MM.1S (cell line): ENCODE results near the gene RHOF.

Experiments used
- DNase-seq: peaks from one replicate; pipeline ENCODE4 v3.0.0-alpha.2; 2015
- H2AFZ ChIP-seq: fragments of 300-600 bp; sonication (generic); 2 replicates; pipeline ENCODE4 v1.6.0; 2016; ENCODE audit warnings: antibody characterized with exemption, low read length
- H3F3A ChIP-seq: fragments of 300-600 bp; sonication (generic); 2 replicates; pipeline ENCODE4 v1.6.1; 2016; ENCODE audit warnings: mild to moderate bottlenecking, antibody characterized with exemption, low read length, moderate library complexity, mixed read lengths; ENCODE audit not compliant: insufficient read depth
- H3K27ac ChIP-seq: fragments of 300-600 bp; sonication (generic); 2 replicates; pipeline ENCODE4 v1.5.1; 2016; ENCODE audit warnings: mild to moderate bottlenecking, low read length
- H3K27me3 ChIP-seq: fragments of 300-600 bp; sonication (generic); replicated peaks from 2 replicates; pipeline ENCODE4 v1.6.0; 2016; ENCODE audit warnings: low read length; ENCODE audit not compliant: insufficient read depth
- H3K36me3 ChIP-seq: fragments of 300-600 bp; sonication (generic); replicated peaks from 2 replicates; pipeline ENCODE4 v1.6.1; 2016; ENCODE audit warnings: mild to moderate bottlenecking, low read length, mixed read lengths; ENCODE audit not compliant: insufficient read depth
- H3K4me1 ChIP-seq: fragments of 300-600 bp; sonication (generic); 2 replicates; pipeline ENCODE4 v1.6.1; 2016; ENCODE audit warnings: low read length, mixed read lengths
- H3K4me2 ChIP-seq: fragments of 300-600 bp; sonication (generic); 2 replicates; pipeline ENCODE4 v1.6.0; 2016; ENCODE audit warnings: low read depth, low read length
- H3K4me3 ChIP-seq: fragments of 300-600 bp; sonication (generic); 2 replicates; pipeline ENCODE4 v1.5.1; 2016; ENCODE audit warnings: low read length, mixed read lengths
- H3K79me2 ChIP-seq: fragments of 300-600 bp; sonication (generic); 2 replicates; pipeline ENCODE4 v1.6.1; 2016; ENCODE audit warnings: mixed run types, low read length, mixed read lengths
- H3K9ac ChIP-seq: fragments of 300-600 bp; sonication (generic); 2 replicates; pipeline ENCODE4 v1.6.1; 2016; ENCODE audit warnings: low read length, mixed read lengths
- H3K9me2 ChIP-seq: fragments of 300-600 bp; sonication (generic); replicated peaks from 2 replicates; pipeline ENCODE4 v1.6.1; 2016; ENCODE audit warnings: mild to moderate bottlenecking, low read length, mixed read lengths; ENCODE audit not compliant: insufficient read depth
- H3K9me3 ChIP-seq: fragments of 300-600 bp; sonication (generic); replicated peaks from 2 replicates; pipeline ENCODE4 v1.6.1; 2016; ENCODE audit warnings: mild to moderate bottlenecking, low read length, mixed read lengths; ENCODE audit not compliant: insufficient read depth
- H4K20me1 ChIP-seq: fragments of 300-600 bp; sonication (generic); 2 replicates; pipeline ENCODE4 v1.6.1; 2016; ENCODE audit warnings: mild to moderate bottlenecking, low read length, moderate library complexity, mixed read lengths; ENCODE audit not compliant: insufficient read depth
- EZH2 ChIP-seq: fragments of 300-600 bp; sonication (generic); optimal IDR thresholded peaks from 2 replicates; pipeline ENCODE3; 2017; ENCODE audit warnings: low read depth, mild to moderate bottlenecking, antibody characterized with exemption, low read length, mixed read lengths
- EZH2phosphoT487 ChIP-seq: fragments of 300-600 bp; sonication (generic); IDR thresholded peaks from 2 replicates; pipeline ENCODE4 v1.6.1; 2018; ENCODE audit warnings: antibody characterized with exemption, low read length
- TF ChIP-seq, protein P1 (sequence below): fragments of 300-600 bp; sonication (generic); IDR thresholded peaks from 2 replicates; pipeline ENCODE4 v1.5.1; 2016; ENCODE audit warnings: antibody characterized with exemption, low read length, mixed read lengths

The RHOF gene

DNA sequence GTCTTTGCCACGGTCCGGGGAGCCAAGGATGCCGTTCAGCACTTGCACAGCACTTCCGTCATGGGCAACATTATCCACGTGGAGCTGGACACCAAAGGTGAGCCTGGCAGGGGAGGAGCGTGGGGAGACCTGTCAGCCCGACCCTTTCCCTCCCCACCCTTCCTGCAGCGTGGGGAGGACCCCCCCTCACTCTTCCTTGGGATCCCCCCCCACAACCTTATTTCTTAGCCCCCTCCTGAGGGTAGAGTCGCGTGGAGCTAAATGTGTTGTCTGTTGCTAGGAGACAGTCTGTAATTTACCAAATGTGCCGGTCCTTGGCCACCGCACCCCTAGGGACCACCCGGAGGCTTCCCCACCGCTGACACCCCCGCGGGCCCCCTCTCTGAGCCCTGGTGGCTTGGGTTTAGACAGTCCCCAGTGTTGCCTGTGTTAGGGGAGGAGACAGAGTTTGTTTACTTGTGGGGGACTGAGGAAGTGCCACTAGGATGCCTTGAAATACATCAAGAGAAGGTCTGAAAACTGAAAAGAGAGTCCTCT lies 12.6 kb upstream of the RHOF start:
- Histone ChIP-seq H3K9me2 (no peaks in the 10 kb centered on the region), H3K4me3 (peak overlapping the region; percentile 55), H3K9ac (peak overlapping the region; percentile 33; the same call in 1 of the 2 replicates), H3K9me3 (no peaks in the 10 kb centered on the region), H3K4me2 (peak overlapping the region; percentile 84), H3K4me1 (no peaks in the 10 kb centered on the region), H3F3A (peaks cover 21% of the 10 kb centered on the region), H3K36me3 (no peaks in the 10 kb centered on the region), H3K79me2 (peaks cover 62% of the 10 kb centered on the region), H2AFZ (no peak overlapping the region), H4K20me1 (no peaks in the 10 kb centered on the region), H3K27ac (no peak overlapping the region), H3K27me3 (no peaks in the 10 kb centered on the region)
- no peak for DNase-seq
- TF ChIP-seq, protein P1, sequence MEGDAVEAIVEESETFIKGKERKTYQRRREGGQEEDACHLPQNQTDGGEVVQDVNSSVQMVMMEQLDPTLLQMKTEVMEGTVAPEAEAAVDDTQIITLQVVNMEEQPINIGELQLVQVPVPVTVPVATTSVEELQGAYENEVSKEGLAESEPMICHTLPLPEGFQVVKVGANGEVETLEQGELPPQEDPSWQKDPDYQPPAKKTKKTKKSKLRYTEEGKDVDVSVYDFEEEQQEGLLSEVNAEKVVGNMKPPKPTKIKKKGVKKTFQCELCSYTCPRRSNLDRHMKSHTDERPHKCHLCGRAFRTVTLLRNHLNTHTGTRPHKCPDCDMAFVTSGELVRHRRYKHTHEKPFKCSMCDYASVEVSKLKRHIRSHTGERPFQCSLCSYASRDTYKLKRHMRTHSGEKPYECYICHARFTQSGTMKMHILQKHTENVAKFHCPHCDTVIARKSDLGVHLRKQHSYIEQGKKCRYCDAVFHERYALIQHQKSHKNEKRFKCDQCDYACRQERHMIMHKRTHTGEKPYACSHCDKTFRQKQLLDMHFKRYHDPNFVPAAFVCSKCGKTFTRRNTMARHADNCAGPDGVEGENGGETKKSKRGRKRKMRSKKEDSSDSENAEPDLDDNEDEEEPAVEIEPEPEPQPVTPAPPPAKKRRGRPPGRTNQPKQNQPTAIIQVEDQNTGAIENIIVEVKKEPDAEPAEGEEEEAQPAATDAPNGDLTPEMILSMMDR: no peak
- TF ChIP-seq EZH2: no peak
- no peak for TF ChIP-seq EZH2phosphoT487

DNA sequence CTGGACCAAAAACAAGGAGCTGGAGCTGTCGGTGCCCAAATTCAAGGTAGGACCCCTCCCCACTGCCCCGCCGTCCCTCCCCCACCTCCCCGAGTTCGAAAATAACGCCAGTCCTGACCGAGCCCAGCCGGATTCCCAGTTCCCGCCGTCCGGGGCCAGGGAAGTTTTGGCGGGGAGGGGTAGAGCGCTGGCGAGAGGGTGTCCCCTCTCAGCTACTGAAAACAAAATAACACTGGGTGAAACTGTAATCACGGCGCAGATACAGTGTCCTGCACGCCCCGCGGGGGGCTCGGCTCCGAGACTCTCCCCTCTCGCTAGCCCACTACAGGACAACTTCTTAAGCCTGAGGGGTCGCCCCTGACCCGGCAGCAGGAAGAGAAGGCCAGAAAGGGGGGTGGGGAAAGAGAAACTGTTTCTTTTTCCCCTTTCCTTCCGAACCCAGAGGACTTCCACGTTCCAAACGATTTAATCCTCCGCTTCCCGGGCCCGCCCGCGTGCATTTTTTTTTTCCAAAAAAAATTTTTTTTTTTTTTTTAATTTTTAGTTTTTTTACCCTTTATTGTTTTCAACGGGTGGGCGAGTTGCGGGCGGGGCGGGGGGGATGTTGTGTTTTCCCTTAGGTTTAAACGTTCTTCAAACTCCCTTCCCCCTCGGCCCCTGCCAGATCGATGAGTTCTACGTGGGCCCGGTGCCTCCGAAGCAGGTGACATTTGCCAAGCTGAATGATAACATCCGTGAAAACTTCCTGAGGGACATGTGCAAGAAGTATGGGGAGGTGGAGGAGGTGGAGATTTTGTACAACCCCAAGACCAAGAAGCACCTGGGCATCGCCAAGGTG lies 11.9 kb upstream of the RHOF start:
- Histone ChIP-seq H2AFZ (no peak overlapping the region), H3K4me1 (no peaks in the 10 kb centered on the region), H4K20me1 (no peaks in the 10 kb centered on the region), H3K4me3 (peak overlapping the region; percentile 71), H3K79me2 (peaks cover 59% of the 10 kb centered on the region), H3F3A (peaks cover 21% of the 10 kb centered on the region), H3K4me2 (peak overlapping the region; percentile 84), H3K9me3 (no peaks in the 10 kb centered on the region), H3K27ac (peak overlapping the region; percentile 42; the same call in 1 of the 2 replicates), H3K9ac (peak overlapping the region; percentile 72), H3K27me3 (no peaks in the 10 kb centered on the region), H3K9me2 (no peaks in the 10 kb centered on the region), H3K36me3 (no peaks in the 10 kb centered on the region)
- no peak for DNase-seq
- TF ChIP-seq, protein P1: no peak
- TF ChIP-seq EZH2phosphoT487 (no peak), EZH2 (no peak)

DNA sequence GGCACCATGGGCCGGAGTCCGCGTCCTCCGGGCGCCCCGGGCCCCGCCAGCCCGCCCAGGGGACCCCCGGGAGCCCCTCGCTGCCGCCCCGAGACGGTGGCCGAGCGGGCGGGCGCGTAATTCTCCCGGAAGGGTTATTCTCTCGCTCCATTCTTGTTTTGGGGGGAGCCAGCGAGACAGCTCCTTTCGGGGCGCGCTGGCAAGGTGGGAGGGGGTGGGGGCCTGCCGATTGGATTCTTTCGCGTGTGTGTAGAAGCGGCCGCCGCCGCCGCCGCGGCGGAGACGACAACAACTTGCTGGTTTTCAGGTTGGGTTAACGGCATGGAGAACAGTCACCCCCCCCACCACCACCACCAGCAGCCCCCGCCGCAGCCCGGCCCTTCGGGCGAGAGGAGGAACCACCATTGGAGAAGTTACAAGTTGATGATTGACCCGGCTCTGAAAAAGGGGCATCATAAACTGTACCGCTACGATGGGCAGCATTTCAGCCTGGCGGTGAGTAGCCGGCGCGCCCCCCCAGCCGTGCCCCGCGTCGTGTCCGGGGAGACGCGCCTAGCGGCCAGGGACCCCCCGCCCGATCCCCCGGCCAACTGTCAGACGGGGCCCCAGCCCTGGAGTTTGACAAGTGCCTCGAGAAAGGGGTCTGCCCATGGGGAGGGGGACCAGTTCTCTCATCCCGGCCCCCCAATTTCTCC lies 11.1 kb upstream of the RHOF start:
- Histone ChIP-seq H3K27me3 (no peaks in the 10 kb centered on the region), H3K9ac (peak overlapping the region; percentile 72), H3K9me2 (no peaks in the 10 kb centered on the region), H4K20me1 (no peaks in the 10 kb centered on the region), H3F3A (peaks cover 21% of the 10 kb centered on the region), H3K9me3 (no peaks in the 10 kb centered on the region), H3K4me3 (peak overlapping the region; percentile 71), H2AFZ (no peak overlapping the region), H3K4me1 (no peaks in the 10 kb centered on the region), H3K36me3 (no peaks in the 10 kb centered on the region), H3K27ac (peak overlapping the region; percentile 42; the same call in 1 of the 2 replicates), H3K4me2 (peak overlapping the region; percentile 65; the same call in 1 of the 2 replicates), H3K79me2 (peaks cover 58% of the 10 kb centered on the region)
- DNase-seq: no peak
- TF ChIP-seq, protein P1: no peak
- TF ChIP-seq EZH2phosphoT487 (no peak), EZH2 (no peak)
